ENCODE measurements around the gene PTGFRN. TPM values are rescaled to one million over a fixed set of nuclear protein-coding genes. Genes with fewer than 3 reads are reported as not detected.
A peak's percentile ranks its signal among the peaks of the same experiment; 100 is the strongest.

The PTGFRN gene
- total RNA-seq, 1 donor from 2014 or later: 86.9 TPM

GRCh38 chr1:117025568-117025967 lies 115.9 kb downstream of the PTGFRN start:
- no peak for DNase-seq (ENCODE audit: extremely low read depth, low read depth, low spot score)

DNA sequence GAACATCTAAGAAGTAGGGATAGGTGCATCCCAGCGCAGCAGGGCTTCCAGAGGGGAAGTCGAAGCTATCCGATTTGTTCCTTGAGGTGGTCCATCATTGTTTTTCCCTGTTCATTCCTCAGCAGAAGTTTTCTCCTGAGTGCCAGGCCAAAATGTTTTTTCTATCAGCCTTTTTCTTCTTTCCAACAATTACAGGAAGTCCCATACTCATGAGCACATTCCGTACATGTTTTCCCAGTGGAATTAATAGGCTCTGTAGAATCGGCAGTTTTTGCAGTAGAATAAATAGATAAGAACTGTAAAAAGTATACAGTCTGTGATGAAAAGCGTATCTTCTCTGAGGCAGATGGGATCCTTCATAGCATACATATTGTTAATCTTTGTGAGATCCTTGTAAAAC lies 116.6 kb downstream of the PTGFRN start:
- DNase-seq (ENCODE audit: extremely low read depth, low read depth, low spot score): peak; percentile 63

DNA sequence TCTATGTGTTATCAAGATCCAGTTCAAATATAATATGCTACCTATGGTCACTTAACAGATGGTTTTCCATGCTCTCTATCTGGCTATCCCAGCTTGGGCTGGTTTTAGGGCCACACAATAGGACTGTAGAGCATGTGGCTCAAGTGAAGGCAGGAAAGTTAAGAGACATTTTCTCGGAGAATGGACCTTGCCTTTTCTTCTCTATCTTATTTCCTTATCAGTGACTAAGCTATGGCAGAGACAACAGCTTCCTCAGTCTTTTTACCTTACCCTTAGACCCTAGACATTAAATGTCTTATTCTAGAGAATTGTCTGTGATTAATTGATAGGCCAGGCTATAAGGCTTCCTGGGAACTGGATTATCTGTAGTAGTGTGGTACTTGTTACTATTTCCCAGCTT lies 120.0 kb downstream of the PTGFRN start:
- DNase-seq (ENCODE audit: extremely low read depth, low read depth, low spot score): no peak

- DNase-seq (ENCODE audit: extremely low read depth, low read depth, low spot score): no peak
Observed at GRCh38 chr1:117030271-117030877, 120.7 kb downstream of the PTGFRN start.

DNA sequence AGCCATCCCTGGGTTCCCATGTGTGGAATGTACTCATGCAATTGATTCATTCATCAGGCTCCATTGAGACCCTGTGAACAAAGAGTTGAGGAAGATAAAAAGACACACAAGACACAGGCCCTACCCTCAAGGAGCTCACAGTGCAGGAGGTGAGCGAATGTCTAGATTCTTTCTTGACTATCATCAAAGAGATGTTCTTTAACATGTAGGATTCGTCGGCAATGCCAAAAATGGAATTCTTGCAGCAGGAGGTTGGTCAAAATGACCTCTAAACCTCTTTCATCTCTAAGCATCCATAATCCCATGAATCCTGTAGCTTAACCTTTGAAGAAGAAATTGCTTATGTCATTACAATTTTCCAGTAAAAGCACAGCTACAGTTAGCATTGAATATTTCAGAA lies 122.5 kb downstream of the PTGFRN start:
- no peak for DNase-seq (ENCODE audit: extremely low read depth, low read depth, low spot score)

GRCh38 chr1:117032681-117033539 lies 123.2 kb downstream of the PTGFRN start:
- DNase-seq (ENCODE audit: extremely low read depth, low read depth, low spot score): no peak

DNA sequence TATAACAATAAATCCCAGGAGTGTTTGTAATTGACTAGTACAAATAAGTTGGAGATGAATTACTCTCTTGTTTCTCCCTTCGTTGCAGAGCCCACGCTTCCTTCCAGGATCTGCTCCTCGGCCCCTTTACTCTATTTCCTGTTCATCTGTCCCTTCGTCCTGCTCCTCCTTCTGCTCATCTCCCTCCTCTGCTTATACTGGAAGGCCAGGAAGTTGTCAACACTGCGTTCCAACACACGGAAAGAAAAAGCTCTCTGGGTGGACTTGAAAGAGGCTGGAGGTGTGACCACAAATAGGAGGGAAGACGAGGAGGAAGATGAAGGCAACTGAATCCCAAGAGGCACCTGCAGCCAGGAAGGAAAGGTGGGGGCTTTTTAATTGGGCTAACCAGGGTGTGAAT lies 124.1 kb downstream of the PTGFRN start:
- no peak for DNase-seq (ENCODE audit: extremely low read depth, low read depth, low spot score)

DNA sequence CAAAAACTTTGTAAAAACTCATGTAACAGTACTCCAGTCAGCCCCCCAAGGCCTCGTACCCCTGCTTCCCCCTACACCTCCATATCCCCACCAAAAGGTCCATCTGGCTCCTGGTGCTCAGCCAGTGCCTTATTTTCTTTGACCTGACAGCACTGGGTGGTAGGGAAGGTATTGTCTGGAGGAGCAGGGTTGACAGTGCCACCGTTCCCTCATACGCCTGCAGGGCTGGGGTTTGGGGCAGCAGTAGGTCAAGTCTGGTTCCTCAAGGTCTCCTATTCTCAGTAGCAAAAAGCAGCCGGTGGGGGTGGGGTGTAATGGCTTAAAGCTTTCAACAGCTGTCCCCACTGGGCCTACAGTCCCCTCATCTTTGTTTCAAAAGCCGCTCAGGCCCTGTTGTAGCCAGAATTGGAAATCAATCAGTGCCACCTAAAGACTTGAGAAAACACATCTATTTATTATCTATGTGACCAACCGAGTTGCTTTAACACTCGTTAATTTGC lies 125.1 kb downstream of the PTGFRN start:
- no peak for DNase-seq (ENCODE audit: extremely low read depth, low read depth, low spot score)

DNA sequence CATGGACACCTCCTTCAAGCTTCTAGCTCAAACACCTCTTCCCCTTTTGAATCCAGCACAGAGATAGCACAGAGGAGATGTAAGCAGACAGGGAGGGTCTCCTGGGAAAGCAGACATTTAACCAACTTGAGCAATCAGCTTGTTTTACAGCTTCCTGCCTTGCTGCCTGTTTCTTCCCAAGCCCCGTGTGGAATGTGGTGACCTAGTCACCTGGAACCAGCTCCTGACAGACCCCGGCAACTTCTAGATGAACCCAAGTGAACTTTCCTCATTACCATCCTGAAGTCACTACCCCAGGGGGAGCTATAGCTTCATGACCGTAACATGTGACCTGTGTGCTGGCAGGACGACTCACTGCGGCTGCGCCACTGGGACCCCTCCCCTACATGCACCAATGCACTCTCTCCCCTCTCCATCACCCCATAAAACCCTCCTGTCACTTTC lies 126.3 kb downstream of the PTGFRN start:
- no peak for DNase-seq (ENCODE audit: extremely low read depth, low read depth, low spot score)

- no peak for DNase-seq (ENCODE audit: extremely low read depth, low read depth, low spot score)
Observed at GRCh38 chr1:117037802-117038201, 128.1 kb downstream of the PTGFRN start.

- no peak for DNase-seq (ENCODE audit: extremely low read depth, low read depth, low spot score)
Observed at GRCh38 chr1:117038236-117038635, 128.5 kb downstream of the PTGFRN start.

Other genes with a start within 250 kb of the PTGFRN start
- 2.8 and 3.7 TPM in 2 replicates for gene IGSF3, start 242.2 kb upstream of the PTGFRN start, total RNA-seq
- not detected in 2 replicates for gene CD2, start 155.5 kb upstream of the PTGFRN start, total RNA-seq
- 0.06 and 0.24 TPM in 2 replicates for gene CD101, start 91.8 kb downstream of the PTGFRN start, total RNA-seq
- gene TTF2, start 150.4 kb downstream of the PTGFRN start, total RNA-seq: 9.1 and 20.8 TPM in 2 replicates
- gene TRIM45, start 211.8 kb downstream of the PTGFRN start, total RNA-seq: 0.82 and 3.0 TPM in 2 replicates

Measured in glomerular endothelial cell (primary cell).